Measurements from ENCODE around the gene SLCO1B3.
A peak's percentile ranks its signal among the peaks of the same experiment; 100 is the strongest.
"Not testable (repeated sequence)": the region's sequence is repeated elsewhere in the genome, so short reads cannot be mapped to it uniquely, and the experiment has no call there.

Gene SLCO1B3, protein sequence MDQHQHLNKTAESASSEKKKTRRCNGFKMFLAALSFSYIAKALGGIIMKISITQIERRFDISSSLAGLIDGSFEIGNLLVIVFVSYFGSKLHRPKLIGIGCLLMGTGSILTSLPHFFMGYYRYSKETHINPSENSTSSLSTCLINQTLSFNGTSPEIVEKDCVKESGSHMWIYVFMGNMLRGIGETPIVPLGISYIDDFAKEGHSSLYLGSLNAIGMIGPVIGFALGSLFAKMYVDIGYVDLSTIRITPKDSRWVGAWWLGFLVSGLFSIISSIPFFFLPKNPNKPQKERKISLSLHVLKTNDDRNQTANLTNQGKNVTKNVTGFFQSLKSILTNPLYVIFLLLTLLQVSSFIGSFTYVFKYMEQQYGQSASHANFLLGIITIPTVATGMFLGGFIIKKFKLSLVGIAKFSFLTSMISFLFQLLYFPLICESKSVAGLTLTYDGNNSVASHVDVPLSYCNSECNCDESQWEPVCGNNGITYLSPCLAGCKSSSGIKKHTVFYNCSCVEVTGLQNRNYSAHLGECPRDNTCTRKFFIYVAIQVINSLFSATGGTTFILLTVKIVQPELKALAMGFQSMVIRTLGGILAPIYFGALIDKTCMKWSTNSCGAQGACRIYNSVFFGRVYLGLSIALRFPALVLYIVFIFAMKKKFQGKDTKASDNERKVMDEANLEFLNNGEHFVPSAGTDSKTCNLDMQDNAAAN

DNA sequence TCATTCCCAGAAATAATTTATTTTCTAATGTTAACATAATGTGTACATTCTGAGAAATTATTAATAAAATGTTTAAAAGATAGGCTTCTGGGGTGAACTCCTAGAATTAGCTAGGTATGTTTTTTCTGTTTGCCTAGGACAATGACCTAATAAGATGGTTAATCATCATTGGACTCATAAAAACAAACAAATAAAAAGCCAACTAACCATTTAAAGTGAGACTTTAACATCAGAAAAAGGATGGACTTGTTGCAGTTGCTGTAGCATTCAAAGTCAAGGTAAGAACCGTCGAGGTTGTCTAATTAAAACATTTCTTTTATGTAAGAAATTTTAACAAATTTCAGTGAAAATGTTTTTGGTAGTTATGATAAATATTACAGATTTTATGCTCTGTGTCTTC is at the start of gene SLCO1B3:
Gene SLCO1B3, plus strand, starts transcription at position 219 of the 400 bp plus-strand sequence. CDS start 5,034 bp downstream, outside the sequence.
- no peak for DNase-seq

DNA sequence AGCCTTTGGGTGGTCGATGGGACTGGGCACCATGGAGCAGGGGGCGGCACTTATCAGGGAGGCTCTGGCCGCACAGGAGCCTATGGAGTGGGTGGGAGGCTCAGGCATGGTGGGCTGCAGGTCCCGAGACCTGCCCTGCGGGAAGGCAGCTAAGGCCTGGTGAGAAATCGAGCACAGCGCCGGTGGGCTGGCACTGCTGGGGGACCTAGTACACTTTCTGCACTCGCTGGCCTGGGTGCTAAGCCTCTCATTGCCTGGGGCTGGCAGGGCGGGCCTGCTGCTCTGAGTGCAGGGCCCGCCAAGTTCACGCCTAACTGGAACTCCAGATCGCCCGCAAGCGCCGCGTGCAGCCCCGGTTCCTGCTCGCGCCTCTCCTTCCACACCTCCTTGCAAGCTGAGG is 33.1 kb upstream of the SLCO1B3 start:
- DNase-seq: no peak

DNA sequence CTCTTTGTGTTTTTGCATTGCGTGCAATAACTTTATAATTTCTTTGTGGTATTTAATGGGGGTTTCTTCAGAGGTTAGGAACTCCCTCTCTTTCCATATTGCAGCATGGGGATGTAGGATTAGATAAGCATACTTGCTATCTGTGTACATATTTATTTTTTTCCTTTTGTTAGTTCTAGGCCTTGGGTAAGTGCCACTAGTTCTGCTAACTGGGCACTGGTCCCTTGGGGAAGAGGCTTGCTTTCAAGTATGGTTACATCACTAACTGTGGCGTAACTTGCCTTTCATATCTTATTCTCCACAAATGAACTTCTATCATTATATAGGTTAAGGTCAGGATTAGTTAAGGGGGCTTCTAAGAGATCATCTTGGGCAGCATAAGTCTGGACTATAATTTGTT is 31.5 kb upstream of the SLCO1B3 start:
- DNase-seq: peak; percentile 58

DNA sequence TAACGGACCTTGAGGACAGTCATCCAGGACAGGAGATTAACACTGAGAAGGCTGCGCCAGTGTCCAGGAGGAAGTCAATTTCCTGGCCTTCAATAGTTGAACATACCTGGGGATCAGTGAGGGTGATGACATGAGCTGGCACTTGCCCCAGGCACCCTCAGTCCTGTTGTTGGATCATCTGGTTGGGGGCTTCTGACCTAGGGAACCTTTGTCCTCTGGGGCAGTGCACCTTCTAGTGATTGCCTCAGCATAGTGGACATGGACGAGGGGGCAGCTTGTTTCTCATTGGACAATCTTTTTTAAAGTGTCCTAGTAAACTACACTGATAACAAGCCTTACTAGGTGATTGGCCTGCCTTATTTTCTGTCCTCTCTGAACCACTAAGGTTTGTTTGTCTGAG is 30.5 kb upstream of the SLCO1B3 start:
- DNase-seq: not testable (repeated sequence)

GRCh38 chr12:20783796-20784357 is 26.6 kb upstream of the SLCO1B3 start:
- DNase-seq: not testable (repeated sequence)

- no peak for DNase-seq
These were observed 17.5 kb upstream of the SLCO1B3 start for GRCh38 chr12:20792971-20793370.

GRCh38 chr12:20798554-20798953 is 12.0 kb upstream of the SLCO1B3 start:
- peak; percentile 62 for DNase-seq

DNA sequence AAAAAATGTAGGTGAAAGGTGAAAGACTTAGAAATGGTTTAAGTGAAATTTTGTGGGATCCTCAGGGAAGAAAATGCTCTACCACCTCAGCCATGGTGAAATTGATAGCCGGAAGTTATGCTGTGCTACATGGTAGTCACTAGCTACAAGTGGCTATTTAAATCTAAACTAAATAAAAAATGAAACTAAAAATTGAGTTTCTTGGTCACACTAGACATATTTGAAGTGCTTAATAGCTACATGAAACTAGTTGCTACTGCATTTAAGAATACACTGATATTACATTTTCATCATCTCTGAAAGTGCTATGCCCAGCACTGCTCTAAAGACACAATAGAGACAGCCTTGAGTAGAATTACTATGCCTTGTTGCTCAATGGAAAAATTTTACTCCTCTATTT is 10.3 kb upstream of the SLCO1B3 start:
- no peak for DNase-seq

DNA sequence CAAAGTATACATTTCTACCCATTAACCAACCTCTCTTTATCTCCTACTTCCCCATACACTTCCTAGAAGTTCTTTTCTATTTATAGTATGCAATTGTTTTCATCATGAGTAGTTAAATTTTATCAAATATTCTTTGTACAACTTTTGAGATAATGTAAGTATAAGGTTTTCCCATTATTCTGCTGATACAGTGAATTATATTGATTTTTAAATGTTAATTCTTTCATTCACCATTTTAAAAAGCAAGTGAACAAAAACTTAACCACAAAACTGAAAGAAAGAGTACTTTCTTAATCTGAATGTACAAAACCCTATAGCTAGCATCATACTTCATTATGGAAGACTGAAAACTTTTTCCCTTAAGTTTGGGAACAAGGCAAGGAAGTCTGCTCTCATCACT is 9.5 kb upstream of the SLCO1B3 start:
- no peak for DNase-seq

DNA sequence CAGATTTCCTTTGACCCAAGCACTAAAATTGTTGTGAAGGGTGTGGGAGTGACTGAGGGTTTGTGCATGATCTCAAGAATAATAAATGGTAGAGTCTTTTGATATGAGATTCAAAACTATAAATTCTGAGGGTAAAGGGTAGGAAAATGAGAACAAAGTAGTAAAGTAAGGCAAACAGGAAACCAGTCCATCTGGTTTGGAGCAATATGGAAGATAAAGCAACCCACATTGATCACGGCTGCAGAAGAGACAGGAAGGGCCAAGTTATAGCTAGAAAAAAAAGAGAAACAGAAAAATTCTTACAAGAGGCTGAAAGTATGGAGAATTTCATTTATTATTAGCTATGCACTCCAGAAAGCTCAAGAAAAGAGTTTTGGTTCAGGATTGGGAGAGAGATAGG is 4.6 kb upstream of the SLCO1B3 start:
- no peak for DNase-seq

DNA sequence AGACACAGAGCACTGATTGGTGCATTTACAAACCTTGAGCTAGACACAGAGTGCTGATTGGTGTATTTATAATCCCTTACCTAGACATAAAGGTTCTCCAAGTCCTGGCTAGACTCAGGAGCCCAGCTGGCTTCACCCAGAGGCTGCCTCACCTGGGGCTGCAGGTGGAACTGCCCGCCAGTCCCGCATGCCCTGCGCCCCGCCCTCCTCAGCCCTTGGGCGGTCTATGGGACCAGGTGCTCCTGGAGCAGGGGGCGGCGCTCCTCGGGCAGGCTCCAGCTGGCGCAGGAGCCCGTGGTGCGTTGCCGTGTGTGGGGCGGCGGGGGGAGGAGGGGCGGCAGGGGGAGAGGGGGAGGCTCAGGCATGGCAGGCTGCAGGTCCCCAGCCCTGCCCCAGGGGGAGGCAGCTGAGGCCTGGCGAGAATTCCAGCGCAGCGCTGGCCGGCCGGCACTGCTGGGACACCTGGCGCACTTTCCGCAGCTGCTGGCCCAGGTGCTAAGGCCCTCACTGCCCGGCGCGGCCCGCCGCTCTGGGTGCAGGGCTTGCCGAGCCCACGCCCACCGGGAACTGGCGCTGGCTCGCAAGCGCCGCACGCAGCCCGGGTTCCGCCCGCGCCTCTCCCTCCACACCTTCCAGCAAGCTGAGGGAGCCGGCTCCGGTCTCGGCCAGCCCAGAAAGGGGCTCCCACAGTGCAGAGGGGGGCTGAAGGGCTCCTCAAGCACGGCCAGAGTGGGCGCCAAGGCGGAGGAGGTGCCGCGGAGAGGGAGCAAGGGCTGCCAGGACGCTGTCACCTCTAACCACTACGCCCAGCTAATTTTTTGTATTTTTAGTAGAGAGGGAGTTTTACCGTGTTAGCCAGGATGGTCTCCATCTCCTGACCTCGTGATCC is 3.1 kb upstream of the SLCO1B3 start:
- no peak for DNase-seq

DNA sequence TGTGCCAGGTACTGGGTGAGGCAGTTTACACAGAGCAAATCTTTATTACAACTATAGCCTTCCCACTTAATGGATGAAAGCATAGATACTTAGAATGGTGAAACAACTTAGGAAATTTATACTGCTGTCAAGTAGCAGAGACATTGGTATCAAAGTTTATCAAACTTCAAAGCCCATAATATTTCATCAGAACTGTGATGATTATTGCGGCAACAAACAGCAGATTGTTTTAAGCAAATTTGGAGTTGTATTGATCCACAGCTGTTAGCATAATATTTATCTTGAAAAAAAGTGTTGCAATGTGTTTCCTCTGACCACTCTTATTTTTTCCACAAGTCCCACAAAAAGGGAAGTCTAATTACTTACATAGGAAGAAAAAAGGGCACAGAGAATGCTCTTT is 2.0 kb upstream of the SLCO1B3 start:
- no peak for DNase-seq

- no peak for DNase-seq
These were observed 5.1 kb downstream of the SLCO1B3 start for GRCh38 chr12:20815574-20815973.

GRCh38 chr12:20822415-20822814 is 11.9 kb downstream of the SLCO1B3 start:
- no peak for DNase-seq

GRCh38 chr12:20822925-20823324 is 12.4 kb downstream of the SLCO1B3 start:
- no peak for DNase-seq

DNA sequence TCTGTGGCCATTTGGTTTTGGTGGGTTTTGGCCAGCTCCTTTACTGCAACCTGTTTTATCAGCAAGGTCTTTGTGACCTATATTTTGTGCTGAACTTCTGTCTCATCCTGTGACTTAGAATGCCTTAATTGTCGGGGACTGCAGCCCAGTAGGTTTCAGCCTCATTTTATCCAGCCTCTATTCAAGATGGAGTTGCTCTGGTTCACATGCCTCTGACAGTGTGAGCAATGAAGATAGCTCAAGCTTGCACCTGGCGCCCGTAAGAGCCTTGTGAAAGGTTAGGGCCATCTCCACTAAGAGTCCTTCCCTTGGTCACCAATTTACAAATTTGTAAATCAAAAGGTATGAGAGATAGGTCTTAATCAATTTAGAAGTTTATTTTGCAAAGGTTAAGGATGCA is 19.4 kb downstream of the SLCO1B3 start:
- no peak for DNase-seq

- peak; percentile 2 for DNase-seq
These were observed 20.0 kb downstream of the SLCO1B3 start for GRCh38 chr12:20830456-20830855.

GRCh38 chr12:20832911-20833310 is 22.4 kb downstream of the SLCO1B3 start:
- DNase-seq: no peak

DNA sequence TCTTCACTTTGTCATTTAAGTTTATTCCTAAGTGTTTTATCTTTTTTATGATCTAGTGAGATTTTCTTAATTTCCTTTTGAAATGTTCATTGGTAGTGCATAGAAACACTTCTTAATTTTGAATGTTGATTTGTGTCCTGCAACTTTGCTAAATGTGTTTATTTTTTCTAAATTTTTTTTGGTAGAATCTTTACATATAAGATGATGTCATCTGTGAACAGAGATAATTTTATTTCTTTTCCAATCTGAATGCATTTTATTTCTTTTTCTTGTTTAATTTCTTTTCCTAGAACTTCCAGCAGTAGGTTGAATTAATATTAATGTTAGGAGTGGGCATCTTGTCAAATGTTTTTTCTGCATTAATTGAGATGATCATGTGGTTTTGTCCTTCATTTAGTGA is 42.1 kb downstream of the SLCO1B3 start:
- no peak for DNase-seq

DNA sequence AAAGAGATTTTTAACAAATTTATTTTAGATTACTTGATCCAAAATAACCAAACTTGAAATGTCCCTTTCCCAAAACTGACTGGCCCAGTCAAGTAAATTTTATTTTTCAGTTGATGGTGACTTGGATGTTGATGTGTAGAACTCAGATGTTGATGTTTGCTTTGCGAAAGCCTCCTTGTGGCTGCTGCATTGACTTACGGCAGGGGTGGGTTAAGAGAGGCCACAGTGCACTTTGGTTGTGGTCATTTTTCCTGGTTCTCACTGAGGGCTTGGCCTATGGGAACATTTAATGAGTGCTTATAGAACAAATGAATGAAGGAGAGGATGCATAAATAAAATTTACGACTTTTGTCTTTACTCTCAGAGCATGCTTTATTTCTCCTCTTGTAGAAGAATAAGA is 52.6 kb downstream of the SLCO1B3 start:
- DNase-seq: no peak

GRCh38 chr12:20865873-20866272 is 55.4 kb downstream of the SLCO1B3 start:
- DNase-seq: peak; percentile 23

DNA sequence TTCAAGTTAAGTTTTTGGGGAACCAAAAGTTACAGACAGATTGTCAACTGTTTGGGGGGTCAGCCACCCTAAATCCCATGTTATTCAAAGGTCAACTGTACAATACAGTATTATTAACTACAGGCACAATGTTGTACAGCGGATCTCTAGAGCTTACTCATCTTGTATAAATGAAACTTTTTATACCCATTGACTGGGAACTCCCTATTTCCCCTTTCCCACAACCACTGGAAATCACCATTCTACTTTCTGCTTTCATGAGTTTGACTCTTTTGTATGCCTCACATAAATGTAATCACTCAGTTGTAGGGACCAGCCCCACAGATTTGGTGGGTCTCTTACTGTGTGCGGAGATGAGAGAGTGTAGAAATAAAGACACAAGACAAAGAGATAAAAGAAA is 57.8 kb downstream of the SLCO1B3 start:
- DNase-seq: no peak

DNA sequence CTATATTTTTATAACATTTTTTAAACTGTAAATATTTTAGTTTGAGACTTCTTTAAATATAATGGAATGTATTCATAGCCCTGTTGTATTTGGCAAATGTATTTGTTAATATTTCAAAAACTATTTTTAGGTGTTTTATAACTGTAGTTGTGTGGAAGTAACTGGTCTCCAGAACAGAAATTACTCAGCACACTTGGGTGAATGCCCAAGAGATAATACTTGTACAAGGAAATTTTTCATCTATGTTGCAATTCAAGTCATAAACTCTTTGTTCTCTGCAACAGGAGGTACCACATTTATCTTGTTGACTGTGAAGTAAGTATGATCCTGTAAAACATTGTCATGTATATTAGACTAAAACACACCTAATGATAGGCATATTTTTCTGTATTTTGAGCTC is 72.8 kb downstream of the SLCO1B3 start:
- no peak for DNase-seq
